Type B pancreatic cell (in vitro differentiated cells): ENCODE data around the gene PPM1J. TPM values are rescaled to one million over a fixed set of nuclear protein-coding genes. Genes with fewer than 3 reads are reported as not detected.
A peak's percentile ranks its signal among the peaks of the same experiment; 100 is the strongest.

ENCODE experiments used
- DNase-seq: peaks from one replicate; pipeline ENCODE4 v3.0.0; 2021; ENCODE audit warnings: mixed read lengths; ENCODE audit not compliant: unreplicated experiment; ENCODE audit errors: extremely low spot score
- H3K27ac Mint-ChIP-seq: 2 replicates; pipeline ENCODE4 v1.8.0; 2021; ENCODE audit warnings: mild to moderate bottlenecking, mixed read lengths
- H3K27me3 Mint-ChIP-seq: 2 replicates; pipeline ENCODE4 v1.8.0; 2021; ENCODE audit warnings: mixed read lengths
- H3K36me3 Mint-ChIP-seq: 2 replicates; pipeline ENCODE4 v1.8.0; 2021; ENCODE audit warnings: mixed read lengths
- H3K4me1 Mint-ChIP-seq: one replicate; pipeline ENCODE4 v1.8.0; 2021; ENCODE audit warnings: mixed read lengths; ENCODE audit not compliant: unreplicated experiment
- H3K4me3 Mint-ChIP-seq: 2 replicates; pipeline ENCODE4 v1.8.0; 2021; ENCODE audit warnings: mild to moderate bottlenecking, mixed read lengths
- H3K9me3 Mint-ChIP-seq: 2 replicates; pipeline ENCODE4 v1.8.0; 2021; ENCODE audit warnings: mixed read lengths
- CTCF ChIP-seq: fragments of 200-600 bp; sonication (generic); conservative IDR thresholded peaks from 2 replicates; pipeline ENCODE4 v1.5.0; 2021; ENCODE audit warnings: antibody characterized with exemption, mild to moderate bottlenecking
- total RNA-seq: library from RNA; stranded (reverse); gene quantifications from 2 replicates; pipeline ENCODE4 v1.2.1, GENCODE V29; 2021; ENCODE audit warnings: low replicate concordance

PPM1J gene
- total RNA-seq, 1 donor from 2014 or later = 2.5 TPM

- no peak overlapping the region for H3K27ac Mint-ChIP-seq
- DNase-seq = no peak
- H3K4me3 Mint-ChIP-seq = no peak overlapping the region
- no peaks in the 10 kb centered on the region for H3K27me3 Mint-ChIP-seq
- H3K9me3 Mint-ChIP-seq = no peaks in the 10 kb centered on the region
- no peak for TF ChIP-seq CTCF
- H3K4me1 Mint-ChIP-seq = peaks cover 7% of the 10 kb centered on the region
- peaks cover 21% of the 10 kb centered on the region for H3K36me3 Mint-ChIP-seq
Observed at GRCh38 chr1:112693821-112694220, 21.3 kb downstream of the PPM1J start.

GRCh38 chr1:112692681-112693080 is 22.5 kb downstream of the PPM1J start:
- Mint-ChIP-seq H3K36me3 (peaks cover 19% of the 10 kb centered on the region), H3K4me1 (peaks cover 14% of the 10 kb centered on the region), H3K4me3 (no peak overlapping the region), H3K27me3 (no peaks in the 10 kb centered on the region), H3K9me3 (no peaks in the 10 kb centered on the region), H3K27ac (no peak overlapping the region)
- TF ChIP-seq CTCF = no peak
- DNase-seq = no peak

- H3K36me3 Mint-ChIP-seq = peaks cover 22% of the 10 kb centered on the region
- no peak for DNase-seq
- no peak overlapping the region for H3K27ac Mint-ChIP-seq
- no peaks in the 10 kb centered on the region for H3K27me3 Mint-ChIP-seq
- peaks cover 24% of the 10 kb centered on the region for H3K4me1 Mint-ChIP-seq
- H3K9me3 Mint-ChIP-seq = no peaks in the 10 kb centered on the region
- no peak overlapping the region for H3K4me3 Mint-ChIP-seq
- no peak for TF ChIP-seq CTCF
Observed at GRCh38 chr1:112689842-112690237, 25.3 kb downstream of the PPM1J start.

GRCh38 chr1:112689196-112689841 is 25.8 kb downstream of the PPM1J start:
- Mint-ChIP-seq H3K27ac (peak overlapping the region; percentile 68), H3K4me1 (peaks cover 24% of the 10 kb centered on the region), H3K9me3 (no peaks in the 10 kb centered on the region), H3K4me3 (no peak overlapping the region), H3K36me3 (peaks cover 22% of the 10 kb centered on the region), H3K27me3 (no peaks in the 10 kb centered on the region)
- DNase-seq = no peak
- no peak for TF ChIP-seq CTCF

GRCh38 chr1:112688781-112689193 is 26.3 kb downstream of the PPM1J start:
- H3K27ac Mint-ChIP-seq = peak overlapping the region; percentile 68

More at GRCh38 chr1:112688781-112689193, 26.3 kb downstream of the PPM1J start:
- H3K36me3 Mint-ChIP-seq = peaks cover 22% of the 10 kb centered on the region
- no peaks in the 10 kb centered on the region for H3K27me3 Mint-ChIP-seq
- no peaks in the 10 kb centered on the region for H3K9me3 Mint-ChIP-seq
- no peak for TF ChIP-seq CTCF
- H3K4me1 Mint-ChIP-seq = peaks cover 24% of the 10 kb centered on the region
- no peak for DNase-seq
- H3K4me3 Mint-ChIP-seq = no peak overlapping the region
